CD14-positive monocyte (primary cell): ENCODE data around the gene NOTCH3. TPM values are rescaled to one million over a fixed set of nuclear protein-coding genes. Genes with fewer than 3 reads are reported as not detected.

ENCODE experiments used
- DNase-seq, 3 donors: peaks; one replicate each; pipeline ENCODE4 v3.0.0-alpha.2; 2011 to 2022
- H2AFZ ChIP-seq: 2 replicates; pipeline ENCODE4 v1.6.0; 2012; ENCODE audit warnings: mild to moderate bottlenecking, low read depth, low read length, inconsistent platforms; ENCODE audit not compliant: insufficient read depth, poor library complexity, severe bottlenecking
- H3K27ac ChIP-seq, 2 donors: 1 replicate in 1 of 2; 2 replicates in 1 of 2; pipeline ENCODE4 v1.5.1; 2012 to 2013; ENCODE audit warnings: low read length in 2 of 2, control low read depth in 1 of 2, inconsistent platforms in 1 of 2, low read depth in 1 of 2, mild to moderate bottlenecking in 1 of 2
- H3K27me3 ChIP-seq, 2 donors: one replicate each; pipeline versions ENCODE4 v1.6.0 to v1.6.1; 2011 to 2013; ENCODE audit warnings: low read length in 2 of 2; ENCODE audit not compliant: control insufficient read depth in 2 of 2, insufficient read depth in 2 of 2
- H3K36me3 ChIP-seq, 2 donors: replicated peaks in 1 of 2; 1 replicate in 1 of 2; 2 replicates in 1 of 2; pipeline versions ENCODE4 v1.5.1 to v1.6.1; 2012 to 2013; ENCODE audit warnings: low read length in 2 of 2, control low read depth in 1 of 2, inconsistent platforms in 1 of 2, mild to moderate bottlenecking in 1 of 2; ENCODE audit not compliant: insufficient read depth in 2 of 2, control insufficient read depth in 1 of 2
- H3K4me1 ChIP-seq, 2 donors: 1 replicate in 1 of 2; 2 replicates in 1 of 2; pipeline versions ENCODE4 v1.5.1 to v1.6.1; 2012 to 2013; ENCODE audit warnings: low read length in 2 of 2, control low read depth in 1 of 2, inconsistent platforms in 1 of 2, mild to moderate bottlenecking in 1 of 2, moderate library complexity in 1 of 2; ENCODE audit not compliant: insufficient read depth in 2 of 2, control insufficient read depth in 1 of 2
- H3K4me2 ChIP-seq: replicated peaks from 2 replicates; pipeline ENCODE3; 2012; ENCODE audit warnings: low read length, moderate library complexity, mild to moderate bottlenecking; ENCODE audit not compliant: poor library complexity, severe bottlenecking; ENCODE audit errors: extremely low read depth
- H3K4me3 ChIP-seq, 3 experiments: fragments of 200-600 bp in 1 of 3; sonication (generic) in 1 of 3; replicated peaks in 1 of 3; 1 replicate in 2 of 3; 2 replicates in 1 of 3; pipeline ENCODE4 v1.5.1; 2011 to 2013; ENCODE audit warnings: low read length in 3 of 3, mild to moderate bottlenecking in 3 of 3, control low read depth in 2 of 3, low read depth in 2 of 3, inconsistent platforms in 1 of 3, moderate library complexity in 1 of 3
- H3K79me2 ChIP-seq: 2 replicates; pipeline ENCODE4 v1.6.0; 2012; ENCODE audit warnings: mild to moderate bottlenecking, control low read depth, inconsistent platforms, low read length, moderate library complexity; ENCODE audit not compliant: insufficient read depth
- H3K9ac ChIP-seq: 2 replicates; pipeline ENCODE4 v1.6.0; 2017; ENCODE audit warnings: low read length, mild to moderate bottlenecking; ENCODE audit not compliant: insufficient read depth, poor library complexity, severe bottlenecking
- H3K9me3 ChIP-seq, 2 donors: replicated peaks in 1 of 2; 1 replicate in 1 of 2; 2 replicates in 1 of 2; pipeline versions ENCODE4 v1.5.1 to v1.6.1; 2012 to 2013; ENCODE audit warnings: low read length in 2 of 2, control low read depth in 1 of 2; ENCODE audit not compliant: control insufficient read depth in 1 of 2, insufficient read depth in 1 of 2
- H4K20me1 ChIP-seq: 2 replicates; pipeline ENCODE4 v1.6.0; 2012; ENCODE audit warnings: mild to moderate bottlenecking, low read length, control low read depth, moderate library complexity; ENCODE audit not compliant: insufficient read depth
- H3K27ac Mint-ChIP-seq, 7 donors: one replicate each; pipeline ENCODE4 v1.8.0; 2020; ENCODE audit warnings: mild to moderate bottlenecking in 7 of 7, mixed read lengths in 7 of 7, moderate library complexity in 6 of 7, inconsistent platforms in 2 of 7
- H3K27me3 Mint-ChIP-seq, 3 donors: one replicate each; pipeline ENCODE4 v1.8.0; 2021 to 2022; ENCODE audit warnings: low read depth in 3 of 3, mild to moderate bottlenecking in 3 of 3, mixed read lengths in 3 of 3, moderate library complexity in 3 of 3, inconsistent platforms in 1 of 3
- H3K36me3 Mint-ChIP-seq, 2 donors: one replicate each; pipeline ENCODE4 v1.8.0; 2020; ENCODE audit warnings: mixed read lengths in 2 of 2, inconsistent platforms in 1 of 2, mild to moderate bottlenecking in 1 of 2
- H3K4me1 Mint-ChIP-seq: one replicate; pipeline ENCODE4 v1.8.0; 2020; ENCODE audit warnings: mild to moderate bottlenecking, mixed read lengths
- H3K4me3 Mint-ChIP-seq, 2 donors: one replicate each; pipeline ENCODE4 v1.8.0; 2020; ENCODE audit warnings: mild to moderate bottlenecking in 2 of 2, mixed read lengths in 2 of 2, moderate library complexity in 1 of 2
- H3K9me3 Mint-ChIP-seq, 7 donors: one replicate each; pipeline ENCODE4 v1.8.0; 2020 to 2022; ENCODE audit warnings: mixed read lengths in 7 of 7, mild to moderate bottlenecking in 6 of 7, moderate library complexity in 6 of 7, inconsistent platforms in 2 of 7
- WGBS: methylation state at CpG from one replicate; pipeline ENCODE4 v1.1.5; 2013; ENCODE audit warnings: missing lambda C conversion rate; ENCODE audit not compliant: insufficient coverage; 5-methylcytosine and 5-hydroxymethylcytosine counted together
- intact Hi-C, 2 donors: fragments of 100-400 bp; cut with micrococcal nuclease; formaldehyde crosslinking; loops; one replicate each; pipeline versions ENCODE4 v1.15.0 to v1.15.1; 2023
- polyA plus RNA-seq, 3 donors: library from polyadenylated mRNA; depleted of rRNA in 1 of 3; unstranded in 2 of 3; stranded (reverse) in 1 of 3; fragments of 300-500 nt in 2 of 3; fragments of >200 nt in 1 of 3; fragmentation: Illumina TruSeq in 2 of 3; gene quantifications; 1 replicate in 2 of 3; 2 replicates in 1 of 3; pipeline ENCODE4 v1.2.3, GENCODE V29; 2012 to 2021
- TF ChIP-seq, protein P1 (sequence below): fragments of 200-600 bp; IDR thresholded peaks from one replicate; pipeline ENCODE4 v1.8.0; 2022; ENCODE audit warnings: antibody characterized with exemption, mild to moderate bottlenecking

The NOTCH3 gene
- polyA plus RNA-seq, 3 donors = 0.05 to 0.51 TPM; not detected in 1

- Mint-ChIP-seq H3K4me1 (no peaks in the 10 kb centered on the region), H3K9me3 (peaks cover 8 to 27% (median 20%) of the 10 kb centered on the region in 7 donors), H3K27me3 (peaks cover 3 to 6% (median 5%) of the 10 kb centered on the region in 3 donors), H3K27ac (no peak overlapping the region), H3K4me3 (no peak overlapping the region), H3K36me3 (no peaks in the 10 kb centered on the region)
- 100% methylated on average over 1 of the region's 5 CpGs for WGBS
- no peak overlapping the region for H3K9ac ChIP-seq
- H3K36me3 ChIP-seq = no peaks in the 10 kb centered on the region
- H3K27me3 ChIP-seq = no peaks in the 10 kb centered on the region
- no peak overlapping the region for H3K27ac ChIP-seq
- peaks cover 6 to 18% of the 10 kb centered on the region in 2 donors for H3K9me3 ChIP-seq
- intact Hi-C loops = no loop called here
- DNase-seq = no peak
- no peaks in the 10 kb centered on the region for H3K4me1 ChIP-seq
- H2AFZ ChIP-seq = no peak overlapping the region
- no peak overlapping the region for H3K4me3 ChIP-seq
- no peaks in the 10 kb centered on the region for H4K20me1 ChIP-seq
- no peak overlapping the region for H3K4me2 ChIP-seq
- no peaks in the 10 kb centered on the region for H3K79me2 ChIP-seq
- TF ChIP-seq, protein P1, sequence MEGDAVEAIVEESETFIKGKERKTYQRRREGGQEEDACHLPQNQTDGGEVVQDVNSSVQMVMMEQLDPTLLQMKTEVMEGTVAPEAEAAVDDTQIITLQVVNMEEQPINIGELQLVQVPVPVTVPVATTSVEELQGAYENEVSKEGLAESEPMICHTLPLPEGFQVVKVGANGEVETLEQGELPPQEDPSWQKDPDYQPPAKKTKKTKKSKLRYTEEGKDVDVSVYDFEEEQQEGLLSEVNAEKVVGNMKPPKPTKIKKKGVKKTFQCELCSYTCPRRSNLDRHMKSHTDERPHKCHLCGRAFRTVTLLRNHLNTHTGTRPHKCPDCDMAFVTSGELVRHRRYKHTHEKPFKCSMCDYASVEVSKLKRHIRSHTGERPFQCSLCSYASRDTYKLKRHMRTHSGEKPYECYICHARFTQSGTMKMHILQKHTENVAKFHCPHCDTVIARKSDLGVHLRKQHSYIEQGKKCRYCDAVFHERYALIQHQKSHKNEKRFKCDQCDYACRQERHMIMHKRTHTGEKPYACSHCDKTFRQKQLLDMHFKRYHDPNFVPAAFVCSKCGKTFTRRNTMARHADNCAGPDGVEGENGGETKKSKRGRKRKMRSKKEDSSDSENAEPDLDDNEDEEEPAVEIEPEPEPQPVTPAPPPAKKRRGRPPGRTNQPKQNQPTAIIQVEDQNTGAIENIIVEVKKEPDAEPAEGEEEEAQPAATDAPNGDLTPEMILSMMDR = no peak
These were observed 58.5 kb downstream of the NOTCH3 start for GRCh38 chr19:15142313-15142712.

- H3K9ac ChIP-seq = no peak overlapping the region
- H2AFZ ChIP-seq = no peak overlapping the region
- TF ChIP-seq, protein P1 = no peak
- DNase-seq = no peak
- H3K4me3 Mint-ChIP-seq = no peak overlapping the region
- H3K4me1 ChIP-seq = no peaks in the 10 kb centered on the region
- H3K27ac Mint-ChIP-seq = no peak overlapping the region
- peaks cover 8 to 28% (median 20%) of the 10 kb centered on the region in 7 donors for H3K9me3 Mint-ChIP-seq
- no peaks in the 10 kb centered on the region for H3K4me1 Mint-ChIP-seq
- no peak overlapping the region for H3K4me2 ChIP-seq
- intact Hi-C loops = no loop called here
- H3K27me3 Mint-ChIP-seq = peaks cover 3 to 6% (median 5%) of the 10 kb centered on the region in 3 donors
- H3K27ac ChIP-seq = no peak overlapping the region
- H3K4me3 ChIP-seq = no peak overlapping the region
- H3K79me2 ChIP-seq = no peaks in the 10 kb centered on the region
- H3K36me3 Mint-ChIP-seq = no peaks in the 10 kb centered on the region
- H3K9me3 ChIP-seq = peaks cover 6 to 18% of the 10 kb centered on the region in 2 donors
- no peaks in the 10 kb centered on the region for H3K27me3 ChIP-seq
- no peaks in the 10 kb centered on the region for H3K36me3 ChIP-seq
- no peaks in the 10 kb centered on the region for H4K20me1 ChIP-seq
- 85% methylated on average over 24 of the region's 25 CpGs for WGBS
These were observed 59.7 kb downstream of the NOTCH3 start for GRCh38 chr19:15141143-15141542.
